HUES64 (cell line): Measurements from ENCODE around the gene ATG13.

ENCODE experiments used
- H3K27ac ChIP-seq: 2 replicates; pipeline ENCODE4 v1.7.0; 2013; ENCODE audit warnings: low read depth, low read length, inconsistent platforms
- H3K27me3 ChIP-seq: 2 replicates; pipeline ENCODE4 v1.6.1; 2013; ENCODE audit warnings: mild to moderate bottlenecking, low read length; ENCODE audit not compliant: insufficient read depth
- H3K36me3 ChIP-seq: 2 replicates; pipeline ENCODE4 v1.6.1; 2013; ENCODE audit warnings: mild to moderate bottlenecking, low read length; ENCODE audit not compliant: insufficient read depth
- H3K4me1 ChIP-seq: 2 replicates; pipeline ENCODE4 v1.6.1; 2013; ENCODE audit warnings: mild to moderate bottlenecking, low read length, moderate library complexity; ENCODE audit not compliant: insufficient read depth
- H3K4me3 ChIP-seq: 2 replicates; pipeline ENCODE4 v1.5.1; 2013; ENCODE audit warnings: mild to moderate bottlenecking, low read length, moderate library complexity
- H3K9ac ChIP-seq: 2 replicates; pipeline ENCODE4 v1.6.1; 2013; ENCODE audit warnings: mild to moderate bottlenecking, low read depth, low read length
- H3K9me3 ChIP-seq: 2 replicates; pipeline ENCODE4 v1.6.1; 2013; ENCODE audit warnings: low read depth, low read length; ENCODE audit not compliant: insufficient read depth
- WGBS: fragments of 150-250, 120-280 bp; methylation state at CpG from one replicate; pipeline ENCODE4 v1.1.7; 2013; ENCODE audit warnings: missing lambda C conversion rate; 5-methylcytosine and 5-hydroxymethylcytosine counted together

The ATG13 gene

DNA sequence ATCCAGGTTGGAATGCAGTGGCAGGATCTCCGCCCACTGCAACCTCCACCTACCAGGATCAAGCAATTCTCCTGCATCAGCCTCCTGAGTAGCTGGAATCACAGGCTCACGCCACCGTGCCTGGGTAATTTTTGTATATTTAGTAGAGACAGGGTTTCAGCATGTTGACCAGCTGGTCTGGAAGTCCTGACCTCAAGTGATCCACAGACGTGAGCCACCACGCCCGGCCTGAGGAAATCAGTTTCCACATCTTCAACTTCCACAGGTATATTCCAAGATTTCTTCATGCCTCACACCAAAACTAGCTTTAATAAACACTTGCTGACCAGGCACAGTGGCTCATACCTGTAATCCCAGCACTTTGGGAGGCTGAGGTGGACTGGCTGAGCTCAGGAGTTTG, 8.0 kb upstream of the ATG13 start:
- Histone ChIP-seq H3K9me3 (no peaks in the 10 kb centered on the region), H3K27ac (no peak overlapping the region), H3K27me3 (no peaks in the 10 kb centered on the region), H3K4me1 (no peaks in the 10 kb centered on the region), H3K4me3 (no peak overlapping the region), H3K36me3 (no peaks in the 10 kb centered on the region), H3K9ac (no peak overlapping the region)
- WGBS, result 89% methylated on average over 6 of the region's 6 CpGs

- H3K9ac ChIP-seq, result no peak overlapping the region
These were observed 5.6 kb upstream of the ATG13 start for GRCh38 chr11:46611526-46612304.

DNA sequence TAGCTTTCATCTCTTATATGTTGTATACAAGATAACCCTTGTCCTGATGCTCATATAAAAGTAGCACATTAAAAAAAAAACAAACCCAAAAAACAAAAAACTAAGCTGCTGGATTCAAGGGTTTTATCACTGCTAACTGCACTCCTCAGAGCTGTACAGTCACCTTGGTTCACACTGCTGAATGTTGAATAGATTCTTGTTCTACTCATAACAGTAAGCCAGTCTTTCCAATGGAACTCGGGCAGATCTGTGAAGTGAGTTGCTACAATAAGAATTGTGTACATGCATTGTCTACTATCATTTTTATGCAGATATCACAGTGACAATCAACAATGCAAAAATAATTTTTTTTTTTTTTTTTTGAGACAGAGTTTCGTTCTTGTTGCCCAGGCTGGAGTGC, 5.0 kb upstream of the ATG13 start:
- no peaks in the 10 kb centered on the region for H3K36me3 ChIP-seq
- H3K27me3 ChIP-seq, result no peaks in the 10 kb centered on the region
- H3K4me3 ChIP-seq, result no peak overlapping the region
- H3K27ac ChIP-seq, result no peak overlapping the region
- H3K4me1 ChIP-seq, result peaks cover 6% of the 10 kb centered on the region; the same call in 1 of the 2 replicates
- H3K9me3 ChIP-seq, result no peaks in the 10 kb centered on the region
- no peak overlapping the region for H3K9ac ChIP-seq
- 97% methylated on average over 1 of the region's 2 CpGs for WGBS

More at GRCh38 chr11:46611526-46612304, 5.6 kb upstream of the ATG13 start:
- Histone ChIP-seq H3K9me3 (no peaks in the 10 kb centered on the region), H3K36me3 (no peaks in the 10 kb centered on the region), H3K27ac (no peak overlapping the region), H3K4me3 (no peak overlapping the region), H3K4me1 (peaks cover 6% of the 10 kb centered on the region; the same call in 1 of the 2 replicates), H3K27me3 (no peaks in the 10 kb centered on the region)
- 93% methylated on average over 4 of the region's 5 CpGs for WGBS

DNA sequence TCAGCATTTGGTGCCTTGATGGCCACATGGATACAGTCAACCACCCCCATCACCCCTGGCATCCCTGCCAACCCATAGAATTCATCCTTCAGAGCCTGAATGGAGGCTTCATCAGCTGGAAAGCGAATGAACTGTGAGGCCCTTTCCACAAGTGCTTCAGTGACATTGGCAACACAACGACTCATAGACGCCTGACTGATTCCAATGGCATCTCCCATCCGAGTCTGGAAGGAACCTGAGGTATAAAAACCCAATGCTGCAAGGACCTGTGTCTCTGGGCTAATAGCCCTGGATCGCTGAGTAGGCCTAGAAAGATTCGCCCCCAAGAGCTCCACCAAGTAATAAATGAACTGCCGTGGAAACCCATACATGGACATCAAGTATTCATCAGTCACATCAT, 1.6 kb upstream of the ATG13 start:
- Histone ChIP-seq H3K27me3 (no peaks in the 10 kb centered on the region), H3K9ac (no peak overlapping the region), H3K4me3 (peak overlapping the region; percentile 100), H3K4me1 (peaks cover 15% of the 10 kb centered on the region; the same call in 1 of the 2 replicates), H3K9me3 (no peaks in the 10 kb centered on the region), H3K36me3 (peaks cover 3% of the 10 kb centered on the region; the same call in 1 of the 2 replicates), H3K27ac (no peak overlapping the region)
- 93% methylated on average over 7 of the region's 7 CpGs for WGBS

DNA sequence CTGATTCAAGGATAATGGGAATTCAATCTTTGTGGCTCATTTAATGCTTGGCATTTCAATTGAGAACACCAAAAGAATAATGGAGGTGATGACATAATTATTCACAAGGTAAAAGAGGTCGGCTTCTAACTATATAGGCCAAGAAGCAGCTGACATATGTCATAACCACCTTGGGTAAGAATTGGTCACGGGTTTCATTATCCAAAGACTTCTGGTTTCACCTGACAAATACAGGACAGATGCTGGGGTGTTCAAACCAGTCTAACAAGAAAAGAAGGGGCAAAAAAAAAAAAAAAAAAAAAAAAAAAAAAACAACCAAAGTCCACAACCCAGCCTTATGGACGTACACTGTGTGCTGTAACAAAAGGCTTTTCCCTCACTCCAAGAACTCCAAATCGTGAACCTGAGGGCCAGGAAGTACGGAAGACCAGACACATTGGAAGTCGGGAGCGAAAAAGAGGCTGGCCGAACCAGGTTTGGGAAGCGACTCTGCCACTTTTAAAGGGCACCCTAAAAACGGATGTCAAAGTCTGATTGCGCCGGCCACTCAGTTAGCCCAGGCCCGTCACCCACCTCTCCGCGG, 711 bp upstream of the ATG13 start:
- peaks cover 9% of the 10 kb centered on the region for H3K36me3 ChIP-seq
- WGBS, result 10% methylated on average over 15 of the region's 15 CpGs
- H3K4me1 ChIP-seq, result peaks cover 15% of the 10 kb centered on the region; the same call in 1 of the 2 replicates

GRCh38 chr11:46617972-46618314, 590 bp downstream of the ATG13 start:
- 14% methylated on average over 8 of the region's 9 CpGs for WGBS
- Histone ChIP-seq H3K4me1 (peaks cover 15% of the 10 kb centered on the region; the same call in 1 of the 2 replicates), H3K9me3 (no peaks in the 10 kb centered on the region), H3K27ac (peak overlapping the region; percentile 96), H3K27me3 (no peaks in the 10 kb centered on the region), H3K4me3 (peak overlapping the region; percentile 100), H3K36me3 (peaks cover 17% of the 10 kb centered on the region), H3K9ac (peak overlapping the region; percentile 100)

More for the DNA sequence above, 711 bp upstream of the ATG13 start:
- peak overlapping the region; percentile 100 for H3K9ac ChIP-seq
- H3K27me3 ChIP-seq, result no peaks in the 10 kb centered on the region
- peak overlapping the region; percentile 100 for H3K4me3 ChIP-seq
- peak overlapping the region; percentile 96 for H3K27ac ChIP-seq
- H3K9me3 ChIP-seq, result no peaks in the 10 kb centered on the region

GRCh38 chr11:46618837-46619236, 1.5 kb downstream of the ATG13 start:
- peaks cover 19% of the 10 kb centered on the region for H3K36me3 ChIP-seq
- H3K9ac ChIP-seq, result no peak overlapping the region
- H3K9me3 ChIP-seq, result no peaks in the 10 kb centered on the region
- H3K27ac ChIP-seq, result no peak overlapping the region
- H3K4me3 ChIP-seq, result peak overlapping the region; percentile 100
- peaks cover 15% of the 10 kb centered on the region; the same call in 1 of the 2 replicates for H3K4me1 ChIP-seq
- no peaks in the 10 kb centered on the region for H3K27me3 ChIP-seq
- 94% methylated on average over 6 of the region's 6 CpGs for WGBS

DNA sequence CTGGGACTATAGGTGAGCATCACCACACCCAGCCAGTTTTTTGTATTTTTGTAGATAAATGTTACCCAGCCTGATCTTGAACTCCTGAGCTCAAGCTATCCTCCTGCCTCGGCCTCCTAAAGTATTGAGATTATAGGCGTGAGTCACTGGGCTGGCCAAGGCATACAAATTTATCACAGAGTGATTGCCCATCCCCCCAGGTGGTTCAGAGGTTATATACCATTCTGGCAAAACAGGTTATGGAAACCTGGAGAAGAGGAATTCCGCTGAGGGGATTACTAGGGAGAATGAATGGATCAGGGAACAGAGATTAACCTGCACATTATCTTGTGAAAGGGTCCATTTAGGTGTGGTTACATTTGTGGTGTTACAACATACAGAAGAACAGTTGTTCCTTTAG, 8.1 kb downstream of the ATG13 start:
- H3K9me3 ChIP-seq, result no peaks in the 10 kb centered on the region
- H3K4me1 ChIP-seq, result no peaks in the 10 kb centered on the region
- whole genome bisulfite sequencing, result 94% methylated on average over 3 of the region's 3 CpGs
- no peak overlapping the region for H3K27ac ChIP-seq
- no peak overlapping the region for H3K4me3 ChIP-seq
- no peaks in the 10 kb centered on the region for H3K27me3 ChIP-seq
- H3K9ac ChIP-seq, result no peak overlapping the region
- peaks cover 59% of the 10 kb centered on the region for H3K36me3 ChIP-seq

- Histone ChIP-seq H3K36me3 (peaks cover 67% of the 10 kb centered on the region), H3K4me3 (no peak overlapping the region), H3K9ac (no peak overlapping the region), H3K27me3 (no peaks in the 10 kb centered on the region), H3K27ac (no peak overlapping the region), H3K9me3 (no peaks in the 10 kb centered on the region), H3K4me1 (no peaks in the 10 kb centered on the region)
- 98% methylated on average over 6 of the region's 6 CpGs for WGBS
These were observed 11.6 kb downstream of the ATG13 start for GRCh38 chr11:46628961-46629360.

GRCh38 chr11:46630237-46630636, 12.9 kb downstream of the ATG13 start:
- H3K27me3 ChIP-seq, result no peaks in the 10 kb centered on the region
- peaks cover 59% of the 10 kb centered on the region for H3K36me3 ChIP-seq
- no peaks in the 10 kb centered on the region for H3K4me1 ChIP-seq
- WGBS, result 97% methylated on average over 1 of the region's 1 CpG
- no peak overlapping the region for H3K4me3 ChIP-seq
- H3K9me3 ChIP-seq, result no peaks in the 10 kb centered on the region
- H3K9ac ChIP-seq, result no peak overlapping the region
- H3K27ac ChIP-seq, result no peak overlapping the region

DNA sequence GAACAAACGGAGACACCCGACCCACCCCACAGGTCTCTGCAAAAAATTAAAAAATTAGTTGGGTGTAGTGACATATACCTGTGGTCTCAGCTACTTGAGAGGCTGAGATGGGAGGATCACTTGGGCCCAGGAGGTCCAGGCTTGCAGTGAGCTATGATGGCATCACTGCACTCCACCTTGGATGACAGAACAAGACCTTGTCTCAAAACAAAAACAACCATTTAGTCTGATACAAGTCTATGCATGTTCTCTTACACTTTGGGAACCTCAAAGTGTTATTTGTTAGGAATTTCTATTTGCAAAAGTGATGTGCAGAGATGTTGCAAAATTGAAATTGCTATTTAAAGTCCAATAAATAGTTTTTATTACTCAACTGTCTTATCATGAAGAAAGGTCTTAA, 14.3 kb downstream of the ATG13 start:
- WGBS, result 100% methylated on average over 2 of the region's 2 CpGs
- Histone ChIP-seq H3K4me1 (no peaks in the 10 kb centered on the region), H3K36me3 (peaks cover 53% of the 10 kb centered on the region), H3K9me3 (no peaks in the 10 kb centered on the region), H3K27me3 (no peaks in the 10 kb centered on the region), H3K27ac (no peak overlapping the region), H3K9ac (no peak overlapping the region), H3K4me3 (no peak overlapping the region)
